Measurements from ENCODE around the gene CARHSP1.
A peak's percentile ranks its signal among the peaks of the same experiment; 100 is the strongest.
"Not testable (repeated sequence)": the region's sequence is repeated elsewhere in the genome, so short reads cannot be mapped to it uniquely, and the experiment has no call there.

The CARHSP1 gene

DNA sequence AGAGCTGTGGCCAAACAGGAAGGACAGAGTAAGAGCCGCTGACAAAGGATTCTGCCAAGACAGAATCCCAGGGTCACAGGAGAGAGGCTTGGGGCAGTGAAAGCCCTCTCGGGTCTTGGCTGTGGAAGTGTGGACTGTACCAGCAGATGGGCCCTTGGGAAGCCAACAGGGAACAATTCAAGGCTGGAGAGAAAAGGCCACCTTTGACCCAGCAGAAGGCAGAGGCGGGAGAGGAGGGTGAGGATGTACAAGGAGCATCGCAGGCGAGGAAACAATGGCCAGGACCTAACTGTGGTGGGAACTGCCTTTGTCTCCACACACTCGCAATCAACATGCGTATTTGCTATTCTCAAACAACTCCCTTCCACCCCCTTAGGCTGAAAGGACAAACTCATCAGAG, 15.7 kb downstream of the CARHSP1 start:
- no peak for DNase-seq

DNA sequence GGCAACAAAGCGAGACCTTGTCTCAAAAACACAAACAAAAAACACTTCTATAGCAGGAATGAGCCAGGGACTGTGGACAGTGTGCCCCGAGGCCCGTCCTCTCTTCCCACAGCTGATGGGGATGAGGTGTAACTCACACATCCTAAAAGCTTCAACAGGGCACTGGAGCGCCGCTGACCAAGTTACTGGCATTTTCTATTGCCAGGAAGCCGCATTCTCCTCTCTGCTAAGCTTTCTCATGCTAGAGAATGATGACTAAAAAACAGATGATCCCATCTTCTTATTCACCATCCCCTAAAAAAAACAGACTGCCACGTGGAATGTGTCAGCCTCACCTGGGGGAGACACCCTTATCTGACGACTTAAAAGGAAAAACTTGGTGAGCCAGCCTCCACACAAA, 16.3 kb downstream of the CARHSP1 start:
- DNase-seq: no peak

DNA sequence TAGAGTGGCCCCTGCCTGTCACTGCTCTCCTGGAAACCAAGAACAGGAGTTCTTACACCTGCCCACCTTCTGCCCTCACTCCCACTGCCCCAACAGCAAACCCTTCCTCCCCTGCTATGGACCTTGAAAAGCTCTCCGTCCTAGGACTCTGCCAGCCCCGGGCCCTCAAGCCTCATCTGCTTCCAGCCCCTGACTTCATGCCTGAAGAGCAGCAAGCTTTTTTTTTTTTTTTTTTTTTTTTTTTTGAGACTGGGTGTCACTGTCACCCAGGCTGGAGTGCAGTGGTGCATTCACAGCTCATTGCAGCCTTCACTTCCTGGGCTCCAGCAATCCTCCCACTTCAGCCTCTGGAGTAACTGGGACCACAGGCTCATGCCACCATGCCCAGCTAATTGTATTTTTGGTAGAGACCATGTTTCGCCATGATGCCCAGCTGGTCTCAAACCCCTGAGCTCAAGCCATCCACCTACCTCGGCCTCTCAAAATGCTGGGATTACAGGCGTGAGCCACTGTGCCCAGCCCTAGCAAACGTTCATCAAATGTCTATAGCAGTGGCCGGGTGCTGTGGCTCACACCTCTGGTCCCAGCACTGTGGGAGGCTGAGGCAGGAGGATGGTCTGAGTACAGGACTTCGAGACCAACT, 16.9 kb downstream of the CARHSP1 start:
- no peak for DNase-seq

DNA sequence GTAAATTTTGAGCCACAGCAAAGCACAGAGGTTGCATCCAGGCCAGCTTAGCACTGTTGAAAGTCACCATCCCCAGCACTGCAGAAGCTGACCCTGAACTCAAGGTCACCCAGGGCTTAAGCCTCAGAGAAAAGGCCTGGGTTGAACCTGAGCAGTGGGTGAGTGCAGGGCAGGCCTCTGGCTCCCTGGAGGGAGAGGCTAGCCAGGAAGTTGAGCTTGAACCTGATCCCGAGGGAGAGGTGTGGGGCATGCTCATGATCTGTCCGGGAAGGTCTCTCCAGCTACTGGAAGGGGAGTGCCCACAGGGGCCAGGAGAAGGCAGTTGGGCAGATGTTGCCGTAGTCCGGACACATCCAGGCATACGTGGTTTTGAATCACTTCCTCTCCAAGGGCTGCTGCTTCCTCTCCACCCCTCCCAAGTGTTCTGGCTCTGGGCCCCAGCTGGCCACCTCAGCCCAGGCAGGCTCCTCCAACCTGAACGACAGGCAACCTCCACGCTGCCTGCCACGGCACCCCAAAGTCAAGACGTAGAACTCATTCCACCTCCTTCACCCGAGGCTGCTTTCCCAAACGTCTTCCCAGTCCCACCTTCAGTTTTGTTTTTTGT, 18.4 kb downstream of the CARHSP1 start:
- DNase-seq: peak; percentile 87

DNA sequence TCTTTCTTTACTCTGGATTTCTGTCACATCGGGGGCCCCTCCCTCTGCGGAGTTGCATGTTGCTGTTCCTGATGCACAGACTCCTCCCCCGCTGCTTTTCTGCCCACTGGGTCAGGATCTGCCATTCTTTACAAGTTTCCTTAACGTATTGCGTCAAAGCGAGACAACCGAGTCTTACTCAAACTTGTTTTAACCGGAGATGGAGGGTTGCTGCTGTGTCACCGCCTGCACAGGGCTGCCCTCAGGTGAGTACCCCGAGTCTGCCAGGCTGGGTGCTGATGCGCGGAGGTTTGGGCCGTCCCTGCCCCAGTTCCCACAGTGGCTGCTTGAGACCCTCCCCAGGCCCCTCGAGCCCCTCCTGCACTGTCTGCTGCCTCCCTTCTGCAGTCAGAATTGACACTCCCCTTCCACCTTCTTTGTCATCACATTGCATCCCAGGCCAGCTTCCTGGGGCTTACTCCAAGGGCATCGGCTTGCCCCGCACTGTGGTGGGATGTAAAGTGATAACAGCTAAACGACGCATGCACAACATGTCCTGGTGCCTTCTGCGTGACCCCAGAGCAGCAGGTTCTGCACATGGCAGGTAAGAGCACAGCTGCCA, 19.3 kb downstream of the CARHSP1 start:
- DNase-seq: no peak

DNA sequence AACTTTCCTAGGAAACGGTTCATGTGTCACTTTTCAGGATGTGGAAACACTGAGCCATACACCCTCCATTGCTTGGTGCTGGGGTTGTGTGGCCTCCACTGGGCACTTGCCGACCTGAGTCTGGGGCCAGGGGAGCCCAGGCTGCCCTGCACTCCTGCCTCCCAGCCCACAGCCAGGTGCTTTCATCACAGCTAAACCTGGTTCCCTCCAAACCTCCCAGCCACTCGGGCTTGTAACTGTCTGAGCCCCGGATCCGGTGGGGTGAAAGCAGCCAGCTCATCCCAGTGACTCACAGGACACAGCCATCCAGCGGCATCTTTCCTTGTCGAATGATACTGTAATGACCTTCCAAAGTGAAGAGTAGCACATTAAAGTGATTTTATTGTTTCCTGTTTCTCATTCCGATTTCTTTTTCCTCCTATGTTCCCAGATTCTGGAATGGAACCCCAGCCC, 19.8 kb downstream of the CARHSP1 start:
- peak; percentile 84 for DNase-seq

DNA sequence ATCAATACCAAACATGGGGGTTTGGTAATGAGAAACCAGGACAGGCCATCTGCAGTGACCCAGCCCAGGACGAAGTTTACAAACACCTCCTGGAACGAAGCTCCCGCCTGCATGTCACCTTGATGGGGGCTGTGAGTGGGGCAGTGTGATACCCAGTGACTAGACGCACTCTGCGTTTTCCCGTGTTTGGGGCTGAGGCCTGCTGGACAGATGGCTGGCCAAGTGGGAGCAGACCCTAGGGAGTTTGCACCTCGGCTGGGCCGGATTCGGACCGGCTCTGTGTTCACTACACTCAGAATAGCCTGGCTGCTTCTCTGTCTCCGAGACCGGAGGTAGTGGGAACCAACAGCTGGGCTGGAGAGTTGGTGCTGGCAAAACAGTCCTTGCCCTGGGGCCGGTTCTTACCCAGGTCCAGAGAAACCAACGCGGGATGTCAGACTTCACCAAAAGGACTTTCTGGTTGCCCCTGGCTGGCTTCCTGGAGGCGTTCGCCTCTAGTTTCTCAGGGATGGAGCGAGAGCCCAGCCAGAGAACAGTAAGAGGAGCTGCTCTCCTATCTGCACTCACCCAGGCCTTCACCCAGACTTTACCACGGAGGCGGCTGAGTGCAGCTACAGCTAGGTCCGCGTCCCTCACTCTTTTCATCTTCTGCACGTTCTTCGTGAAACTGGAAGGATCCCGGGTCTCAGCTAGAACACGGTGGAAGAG, 20.4 kb downstream of the CARHSP1 start:
- DNase-seq: no peak

DNA sequence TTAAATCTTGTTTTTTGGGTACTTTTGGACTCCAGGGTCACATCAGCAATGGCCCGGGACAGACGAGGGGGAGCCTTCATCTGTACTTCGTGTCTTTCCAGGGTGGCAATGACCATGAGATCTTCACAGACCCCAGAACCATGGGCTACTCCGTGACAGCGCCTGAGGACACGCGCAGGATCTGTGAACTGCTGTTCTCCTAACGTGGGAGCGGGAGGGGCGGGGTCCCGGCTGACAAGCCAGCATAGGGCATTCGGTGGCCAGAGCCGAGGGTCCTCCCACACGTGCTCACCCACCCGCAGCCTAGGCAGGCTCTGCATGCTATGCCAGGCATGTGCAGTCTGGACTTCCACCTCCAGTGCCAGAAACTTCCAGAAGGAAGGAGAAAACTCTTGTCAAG, 21.2 kb downstream of the CARHSP1 start:
- DNase-seq: no peak

DNA sequence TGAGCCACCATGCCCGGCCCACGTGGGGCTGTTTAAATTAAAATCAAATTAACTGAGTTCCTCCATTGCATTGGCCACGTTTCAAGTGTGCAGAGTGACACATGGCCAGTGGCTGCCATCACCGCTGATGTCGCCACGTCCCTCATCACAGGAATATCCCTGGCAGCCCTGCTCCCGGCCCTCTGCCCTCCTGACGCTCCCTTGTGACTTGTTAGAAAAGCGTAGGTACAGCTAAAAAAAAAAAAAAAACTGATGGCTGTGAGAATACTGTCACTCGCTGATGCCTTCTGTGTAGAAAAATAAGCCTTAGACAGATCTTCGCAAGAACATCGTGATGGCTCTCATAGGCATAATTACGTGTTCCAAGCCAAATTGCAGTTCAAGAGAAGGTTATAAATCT, 21.7 kb downstream of the CARHSP1 start:
- no peak for DNase-seq

DNA sequence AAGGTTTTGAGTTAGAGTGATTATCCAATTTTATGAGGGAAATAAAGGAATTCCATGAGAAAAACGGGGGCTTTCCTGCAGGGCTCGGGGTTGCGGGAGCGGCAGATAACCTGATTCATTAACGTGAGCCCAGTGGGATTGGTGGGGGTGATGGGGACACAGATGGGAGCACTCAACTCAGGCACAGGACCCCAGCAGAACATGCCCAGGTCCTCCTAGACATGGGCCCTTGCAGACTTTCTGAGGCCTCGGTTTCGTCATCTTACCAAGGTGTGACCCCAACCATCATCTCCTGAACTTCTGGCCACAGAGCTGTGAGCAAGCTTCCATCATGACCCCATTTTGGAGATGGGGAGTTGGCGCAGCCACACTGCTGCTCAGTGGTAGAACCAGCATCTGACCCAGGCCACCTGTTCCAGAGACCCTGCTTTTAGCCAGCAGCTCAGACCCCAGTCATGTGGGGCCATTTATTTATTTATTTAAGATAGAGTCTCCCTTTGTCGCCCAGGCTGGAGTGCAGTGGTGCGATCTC, 22.3 kb downstream of the CARHSP1 start:
- no peak for DNase-seq

DNA sequence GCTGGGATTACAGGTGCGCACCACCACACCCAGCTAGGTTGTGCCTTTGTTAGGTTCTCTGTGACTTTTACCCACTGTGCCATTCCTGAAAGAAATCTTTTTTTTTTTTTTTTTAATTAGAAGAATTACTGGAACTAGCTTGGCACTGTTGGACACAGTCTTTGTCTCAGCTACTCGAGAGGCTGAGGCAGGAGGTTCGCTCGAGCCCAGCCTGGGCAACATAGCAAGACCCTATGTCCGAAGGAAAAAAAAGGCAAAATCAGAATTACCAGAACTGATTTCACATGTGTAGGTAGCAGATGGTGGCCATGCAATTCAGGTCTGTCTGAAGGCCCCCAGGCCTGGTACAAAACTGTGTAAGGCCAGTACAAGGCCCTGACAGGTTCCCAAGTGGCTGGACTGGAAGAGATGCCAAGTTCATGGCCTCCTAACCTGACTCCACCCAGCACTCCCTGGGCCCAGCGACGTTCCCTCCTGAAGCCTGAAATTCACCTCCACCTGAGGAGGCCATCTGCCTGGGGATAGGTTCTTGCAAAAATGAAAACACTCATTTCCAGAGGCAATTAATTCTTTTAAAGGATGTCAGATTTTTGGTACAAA, 23.0 kb downstream of the CARHSP1 start:
- no peak for DNase-seq

DNA sequence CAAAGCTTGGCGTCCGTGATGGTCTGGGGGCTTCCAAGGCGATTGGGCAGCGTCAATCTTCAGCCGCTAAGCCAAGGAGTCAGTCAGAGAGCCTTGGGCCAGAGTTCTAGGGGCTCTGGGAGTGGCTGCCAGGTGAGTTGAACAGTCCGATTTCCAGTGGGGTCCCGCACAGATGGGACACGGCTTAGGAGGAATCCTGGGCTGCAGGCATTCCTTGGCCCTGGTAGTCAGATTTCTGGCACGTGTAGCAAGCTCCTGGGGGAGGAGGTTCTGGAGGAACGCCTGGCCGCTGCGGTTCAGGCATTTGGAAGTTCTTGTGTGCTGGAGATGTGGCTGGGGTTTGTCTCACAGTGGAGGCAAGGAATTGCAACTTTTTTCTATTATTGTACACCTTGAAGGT, 25.5 kb downstream of the CARHSP1 start:
- not testable (repeated sequence) for DNase-seq

DNA sequence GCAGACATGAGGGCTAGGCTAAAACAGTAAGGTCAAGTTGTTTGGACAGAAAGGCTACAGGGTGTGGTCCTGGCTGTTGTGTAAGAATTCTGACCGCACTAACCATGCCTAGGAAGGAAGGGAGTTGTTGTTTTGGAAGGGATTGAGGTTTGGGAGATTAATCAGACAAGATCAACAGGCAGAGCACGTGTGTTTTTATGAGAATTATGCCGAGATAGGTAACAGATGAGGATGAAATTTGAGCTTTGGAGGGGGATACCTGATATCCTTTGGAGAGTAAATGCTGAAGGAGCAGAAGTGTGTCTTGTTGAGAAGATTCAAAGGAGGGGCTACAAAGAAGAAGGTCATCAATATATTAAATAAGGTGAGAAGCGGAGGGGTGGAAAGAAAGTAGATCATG, 26.8 kb downstream of the CARHSP1 start:
- DNase-seq: not testable (repeated sequence)

DNA sequence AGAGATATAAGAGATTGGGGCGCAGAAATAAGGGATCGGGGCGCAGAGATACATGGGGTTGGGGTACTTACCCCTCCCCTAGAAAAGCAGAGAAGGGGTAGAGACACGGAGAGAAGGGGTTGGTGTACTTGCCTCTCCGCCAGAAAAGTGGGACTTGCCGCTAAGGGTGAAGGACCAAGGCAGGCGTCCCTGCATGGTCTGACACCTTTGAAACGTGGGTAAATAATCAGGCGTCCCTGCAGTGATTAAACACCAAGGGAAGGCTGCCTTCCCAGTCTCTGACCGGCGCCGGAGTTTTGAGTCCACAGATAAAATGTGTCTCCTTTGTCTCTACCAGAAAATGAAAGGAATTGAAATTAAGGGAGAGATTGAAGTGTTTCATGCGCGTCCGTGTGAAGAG, 31.2 kb downstream of the CARHSP1 start:
- DNase-seq: not testable (repeated sequence)

DNA sequence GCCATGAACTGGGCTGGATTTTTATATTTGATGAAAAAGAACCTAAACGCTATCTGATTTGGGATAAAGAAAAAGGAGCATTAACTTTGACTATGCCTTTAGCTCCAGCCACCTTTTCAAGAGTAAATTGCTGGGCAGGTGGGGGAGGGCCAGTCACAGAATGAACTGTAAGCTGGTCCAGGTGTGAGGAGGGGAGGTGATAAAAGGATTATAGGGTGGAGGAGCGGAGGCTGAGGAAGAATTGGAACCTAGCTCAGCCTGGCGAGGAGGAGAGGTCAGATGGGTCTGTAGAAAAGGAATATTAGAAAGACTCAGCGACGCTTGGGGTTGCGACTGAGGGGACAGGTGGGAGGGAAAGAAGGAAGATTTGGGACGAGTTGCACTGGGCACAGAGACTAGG, 32.0 kb downstream of the CARHSP1 start:
- DNase-seq: not testable (repeated sequence)

DNA sequence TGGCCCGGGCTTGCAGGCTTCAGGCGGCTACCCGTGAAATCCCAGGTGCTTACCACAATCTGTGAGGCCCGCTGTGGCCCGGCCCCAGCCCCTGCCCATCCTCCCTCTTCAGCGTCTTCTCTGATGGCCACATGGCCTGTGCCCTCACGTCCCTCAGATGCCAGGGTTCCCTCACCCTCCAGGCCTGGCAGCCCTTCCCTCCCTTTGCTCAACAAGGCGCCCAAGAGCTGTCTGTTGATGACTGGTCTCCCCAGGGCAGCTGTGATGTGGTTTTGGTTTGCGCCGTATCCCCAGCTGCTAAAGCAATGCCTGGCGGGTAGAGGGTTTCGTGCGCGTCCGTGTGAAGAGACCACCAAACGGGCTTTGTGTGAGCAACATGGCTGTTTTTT, 36.1 kb downstream of the CARHSP1 start:
- no peak for DNase-seq

DNA sequence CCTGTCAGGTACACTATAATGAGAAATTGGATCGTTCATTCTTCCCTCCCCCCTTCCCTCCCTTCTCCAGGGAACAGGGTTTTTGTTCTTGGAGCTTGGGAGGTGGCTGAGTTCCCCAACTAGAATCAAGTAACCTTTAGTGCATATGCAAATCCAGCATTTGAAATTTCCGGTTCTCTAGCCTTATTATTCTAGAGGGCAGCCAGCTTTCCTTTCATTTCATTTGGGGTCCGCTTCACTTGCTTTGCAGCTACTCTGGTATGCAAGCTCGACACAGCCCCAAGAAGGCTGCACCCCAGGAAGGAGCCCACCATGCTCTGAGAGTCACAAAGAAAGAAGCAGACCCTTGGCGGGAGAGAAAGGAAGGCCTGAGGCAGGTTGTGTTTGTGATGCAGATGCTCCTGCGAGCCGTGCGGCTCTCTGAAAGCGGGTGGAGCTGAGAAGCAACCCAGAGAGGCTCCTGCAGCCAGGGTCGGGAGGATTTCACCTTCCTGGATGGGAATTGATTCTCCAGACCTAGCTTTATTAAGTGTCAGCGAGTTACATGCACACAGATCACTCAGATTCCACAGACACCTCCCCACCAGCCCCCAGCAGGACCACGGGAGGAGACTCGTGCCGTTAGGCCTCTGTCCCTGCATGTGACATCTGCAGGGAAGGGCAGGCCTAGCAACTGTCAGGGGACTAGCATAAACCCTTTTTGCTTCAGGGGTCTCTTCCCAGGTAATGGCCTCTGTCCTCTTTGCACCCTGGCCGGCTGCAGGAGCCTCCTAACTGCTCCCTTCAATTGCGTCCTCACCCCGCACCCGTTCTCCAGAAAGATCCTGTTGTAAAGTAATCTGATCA, 36.7 kb downstream of the CARHSP1 start:
- DNase-seq: no peak

DNA sequence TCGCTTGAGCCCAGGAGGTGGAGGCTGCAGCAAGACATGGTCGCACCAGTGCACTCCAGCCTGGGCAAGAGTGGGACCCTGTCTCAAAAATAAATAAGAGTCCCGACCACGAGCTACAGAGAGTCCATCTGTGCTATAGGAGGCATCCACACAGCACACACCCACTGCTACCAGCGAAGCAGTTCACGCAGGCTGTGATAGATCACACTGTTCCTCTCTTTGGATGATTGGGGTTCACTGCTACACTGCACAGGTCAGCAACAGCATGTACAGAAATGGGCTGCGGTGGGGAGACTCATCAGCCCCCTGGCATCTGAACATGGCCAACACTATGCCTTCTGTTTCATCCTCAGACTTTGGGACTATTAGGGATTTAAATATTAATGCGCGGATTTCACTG, 37.4 kb downstream of the CARHSP1 start:
- no peak for DNase-seq

DNA sequence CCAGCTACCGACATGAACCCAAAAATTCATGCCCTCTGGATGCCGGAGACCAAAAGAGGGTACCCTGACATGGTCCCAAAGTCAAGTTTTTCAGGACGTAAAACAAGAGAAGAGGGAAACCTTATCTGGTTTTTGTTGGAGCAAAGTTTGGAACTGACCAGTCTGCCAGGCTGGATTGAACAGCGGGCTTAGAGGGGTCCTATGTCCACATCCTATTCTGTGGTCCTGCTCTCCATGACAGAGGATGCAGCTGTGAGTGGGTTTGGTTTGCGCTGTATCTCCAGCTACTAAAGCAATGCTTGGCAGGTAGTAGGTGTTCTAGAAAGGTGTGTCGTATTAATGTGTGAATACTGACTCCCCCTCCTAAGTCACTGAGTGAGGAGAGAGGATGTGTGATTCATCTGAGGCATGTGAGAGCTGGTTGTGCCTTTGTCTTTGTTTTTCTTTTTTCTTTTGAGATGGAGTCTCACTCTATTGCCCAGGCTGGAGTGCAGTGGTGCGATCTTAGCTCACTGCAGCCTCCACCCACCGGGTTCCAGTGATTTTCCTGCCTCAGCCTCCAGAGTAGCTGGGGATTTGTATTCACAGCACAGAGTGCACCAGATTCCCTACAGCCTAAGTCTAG, 40.2 kb downstream of the CARHSP1 start:
- peak; percentile 19 for DNase-seq

DNA sequence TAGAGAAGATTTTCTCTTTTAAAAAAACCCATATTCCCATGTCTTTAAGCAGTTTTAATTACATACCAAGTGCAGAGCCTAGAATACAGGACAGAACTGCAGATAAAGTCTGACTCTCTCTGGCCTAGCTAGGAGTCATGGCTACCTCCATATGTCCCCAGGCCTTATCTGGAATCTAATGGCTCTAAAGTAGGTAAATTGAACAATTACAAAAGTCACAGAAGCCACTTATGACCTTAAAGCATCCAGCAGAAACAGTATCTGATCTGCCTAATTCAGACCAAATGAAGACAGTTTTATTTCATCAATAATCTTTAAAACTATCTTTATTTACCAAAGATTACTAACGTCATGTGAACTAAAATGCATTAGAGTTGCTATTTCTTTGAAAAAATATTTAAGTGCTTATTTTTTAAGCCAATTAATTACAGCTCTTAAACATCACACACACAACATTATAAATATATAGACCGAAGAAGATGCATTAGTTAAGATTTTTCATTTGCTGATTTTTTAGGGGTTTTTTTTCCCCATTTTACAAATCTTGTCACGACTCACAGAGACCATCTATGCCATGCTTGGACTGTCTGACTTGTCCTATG, 42.4 kb downstream of the CARHSP1 start:
- DNase-seq: no peak

DNA sequence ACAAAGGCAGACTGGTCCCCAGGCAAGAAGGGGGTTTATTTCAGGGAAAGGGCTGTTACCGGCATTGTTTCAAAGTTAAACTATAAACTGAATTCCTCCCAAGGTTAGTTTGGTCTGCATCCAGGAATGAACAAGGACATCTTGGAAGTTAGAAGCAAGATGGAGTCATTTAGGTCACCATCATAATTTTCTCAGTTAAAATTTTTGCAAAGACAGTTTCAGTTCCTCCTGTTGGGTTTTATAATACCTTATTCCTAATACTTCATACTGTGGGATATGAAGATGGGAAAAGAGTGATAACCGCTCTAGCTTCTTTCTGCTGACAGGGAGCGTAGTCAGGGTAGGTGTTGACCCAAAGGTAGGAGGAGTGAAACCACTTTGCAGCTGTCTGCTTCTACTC, 46.4 kb downstream of the CARHSP1 start:
- no peak for DNase-seq
